PC-3 (cell line): Measurements from ENCODE around the gene FZD10. TPM values are rescaled to one million over a fixed set of nuclear protein-coding genes. Genes with fewer than 3 reads are reported as not detected.

Experiments
- ATAC-seq: fragments of 200-7000 bp; cut with Tn5 transposase; 2 replicates; pipeline ENCODE4 v1.9.1; 2020; ENCODE audit warnings: mild to moderate bottlenecking, moderate library complexity
- BruUV-seq: library from RNA; stranded (reverse); fragments of 400-500 nt; replicated peaks from 2 replicates; lab custom pipeline; 2021; lab: Mats Ljungman, UMichigan
- CTCF ChIA-PET: fragments of 300-600 bp; sonication (Branson Sonifier 250); formaldehyde crosslinking; loops from one replicate; lab custom pipeline; 2022; ENCODE audit warnings: antibody characterized with exemption; lab: Charles Lee
- POLR2A ChIA-PET: fragments of 300-600 bp; sonication (Branson Sonifier 250); formaldehyde crosslinking; loops from one replicate; lab custom pipeline; 2022; ENCODE audit warnings: antibody characterized with exemption; ENCODE audit not compliant: unreplicated experiment; lab: Charles Lee
- DNase-seq: peaks from one replicate; pipeline ENCODE4 v3.0.0-alpha.2; 2015
- H2AFZ ChIP-seq: fragments of 300-600 bp; sonication (generic); 2 replicates; pipeline ENCODE4 v1.6.0; 2016; ENCODE audit warnings: antibody characterized with exemption, low read length
- H3F3A ChIP-seq: fragments of 300-600 bp; sonication (generic); one replicate; pipeline ENCODE4 v1.6.0; 2017; ENCODE audit warnings: antibody characterized with exemption, low read length, control low read depth, mild to moderate bottlenecking; ENCODE audit not compliant: unreplicated experiment
- H3K27ac ChIP-seq: fragments of 300-600 bp; sonication (generic); 2 replicates; pipeline ENCODE4 v1.5.1; 2016; ENCODE audit warnings: mild to moderate bottlenecking, low read length
- H3K27me3 ChIP-seq: fragments of 300-600 bp; sonication (generic); 2 replicates; pipeline ENCODE4 v1.6.1; 2016; ENCODE audit warnings: low read length, mixed read lengths
- H3K36me3 ChIP-seq: fragments of 300-600 bp; sonication (generic); 2 replicates; pipeline ENCODE4 v1.6.1; 2016; ENCODE audit warnings: low read depth, mixed run types, low read length, mixed read lengths
- H3K4me1 ChIP-seq: fragments of 300-600 bp; sonication (generic); 2 replicates; pipeline ENCODE4 v1.5.1; 2016; ENCODE audit warnings: low read length; ENCODE audit not compliant: insufficient read depth
- H3K4me2 ChIP-seq: fragments of 300-600 bp; sonication (generic); 2 replicates; pipeline ENCODE4 v1.6.0; 2016; ENCODE audit warnings: low read length
- H3K4me3 ChIP-seq: fragments of 300-600 bp; sonication (generic); 2 replicates; pipeline ENCODE4 v1.5.1; 2016; ENCODE audit warnings: mild to moderate bottlenecking, low read length, mixed read lengths
- H3K79me2 ChIP-seq: fragments of 300-600 bp; sonication (generic); 2 replicates; pipeline ENCODE4 v1.6.1; 2017; ENCODE audit warnings: low read length, mixed read lengths
- H3K9ac ChIP-seq: fragments of 300-600 bp; sonication (generic); 2 replicates; pipeline ENCODE4 v1.6.0; 2016; ENCODE audit warnings: mild to moderate bottlenecking, low read length
- H3K9me2 ChIP-seq: fragments of 300-600 bp; sonication (generic); replicated peaks from 2 replicates; pipeline ENCODE4 v1.6.1; 2016; ENCODE audit warnings: mixed run types, low read length, mixed read lengths
- H3K9me3 ChIP-seq: fragments of 300-600 bp; sonication (generic); 2 replicates; pipeline ENCODE4 v1.6.1; 2016; ENCODE audit warnings: low read length, mixed read lengths
- H4K20me1 ChIP-seq: fragments of 300-600 bp; sonication (generic); 2 replicates; pipeline ENCODE4 v1.6.1; 2016; ENCODE audit warnings: low read length, mixed read lengths
- CTCF ChIP-seq: fragments of 300-600 bp; sonication (generic); conservative IDR thresholded peaks from 2 replicates; pipeline ENCODE4 v1.5.1; 2017; ENCODE audit warnings: antibody characterized with exemption, low read depth, mild to moderate bottlenecking, low read length
- EZH2 ChIP-seq: fragments of 300-600 bp; sonication (generic); IDR thresholded peaks from one replicate; pipeline ENCODE4 v1.6.1; 2017; ENCODE audit warnings: antibody characterized with exemption, mild to moderate bottlenecking, low read length; ENCODE audit not compliant: unreplicated experiment
- EZH2phosphoT487 ChIP-seq: fragments of 300-600 bp; sonication (generic); IDR thresholded peaks from 2 replicates; pipeline ENCODE4 v1.6.1; 2018; ENCODE audit warnings: mild to moderate bottlenecking, antibody characterized with exemption, low read length, borderline replicate concordance
- intact Hi-C: fragments of 100-400 bp; cut with micrococcal nuclease; formaldehyde crosslinking; loops from 2 replicates; pipeline ENCODE4 v1.9.0; 2023
- total RNA-seq: library from RNA; depleted of rRNA; stranded (reverse); fragments of >200 nt; gene quantifications from 2 replicates; pipeline ENCODE4 v1.2.3, GENCODE V29; 2014

The FZD10 gene
- total RNA-seq, 1 experiment from 2014 or later: not detected

- no peaks in the 10 kb centered on the region for H3K9me2 ChIP-seq
- no peaks in the 10 kb centered on the region for H3K79me2 ChIP-seq
- intact Hi-C loops: no loop called here
- no peak for DNase-seq
- no peaks in the 10 kb centered on the region for H3K36me3 ChIP-seq
- POLR2A ChIA-PET: no interaction called here
- no peaks in the 10 kb centered on the region for H3K9me3 ChIP-seq
- no peak overlapping the region for H3K27ac ChIP-seq
- no TSS peak for BruUV-seq
- no peak overlapping the region for H3K4me3 ChIP-seq
- CTCF ChIA-PET: no interaction called here
- H3K4me2 ChIP-seq: no peak overlapping the region
- ATAC-seq: no peak
- H3K27me3 ChIP-seq: peaks cover 45% of the 10 kb centered on the region
- no peaks in the 10 kb centered on the region for H3F3A ChIP-seq
- no peak overlapping the region for H3K9ac ChIP-seq
- H2AFZ ChIP-seq: no peak overlapping the region
- no peaks in the 10 kb centered on the region for H3K4me1 ChIP-seq
- H4K20me1 ChIP-seq: no peaks in the 10 kb centered on the region
- TF ChIP-seq CTCF (no peak), EZH2phosphoT487 (no peak), EZH2 (no peak)
These were observed 30.5 kb downstream of the FZD10 start for GRCh38 chr12:130192642-130193345.

DNA sequence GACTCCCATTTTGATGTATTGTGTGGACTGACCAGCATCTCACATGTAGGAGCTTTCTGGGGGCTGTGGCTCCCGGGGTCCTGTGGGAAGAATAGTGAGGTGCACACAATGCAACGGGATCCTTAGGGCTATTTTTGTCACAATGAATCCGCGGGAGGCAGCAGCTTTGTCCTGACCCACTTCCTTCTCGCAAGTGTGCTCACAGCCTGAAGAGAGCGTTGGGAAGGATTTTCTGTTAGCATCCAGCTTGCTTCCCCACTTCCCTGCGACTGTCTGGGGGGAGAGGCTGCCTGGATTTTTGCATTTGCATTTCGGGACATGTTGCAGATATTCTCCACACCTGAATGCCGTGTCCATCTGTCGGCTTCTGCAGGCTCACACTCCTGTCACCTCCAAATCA lies 31.9 kb downstream of the FZD10 start:
- Histone ChIP-seq H3K9me2 (no peaks in the 10 kb centered on the region), H3K27ac (no peak overlapping the region), H4K20me1 (no peaks in the 10 kb centered on the region), H3K9me3 (no peaks in the 10 kb centered on the region), H3K36me3 (no peaks in the 10 kb centered on the region), H3K4me1 (no peaks in the 10 kb centered on the region), H2AFZ (no peak overlapping the region), H3K79me2 (no peaks in the 10 kb centered on the region), H3F3A (no peaks in the 10 kb centered on the region), H3K27me3 (peaks cover 55% of the 10 kb centered on the region), H3K4me3 (no peak overlapping the region), H3K4me2 (no peak overlapping the region), H3K9ac (no peak overlapping the region)
- BruUV-seq: no TSS peak
- POLR2A ChIA-PET: no interaction called here
- no peak for ATAC-seq
- CTCF ChIA-PET: no interaction called here
- DNase-seq: no peak
- TF ChIP-seq EZH2phosphoT487 (no peak), EZH2 (no peak), CTCF (no peak)
- intact Hi-C loops: no loop called here

GRCh38 chr12:130195369-130195768 lies 33.1 kb downstream of the FZD10 start:
- Histone ChIP-seq H3K27ac (no peak overlapping the region), H3K79me2 (no peaks in the 10 kb centered on the region), H4K20me1 (no peaks in the 10 kb centered on the region), H2AFZ (no peak overlapping the region), H3K4me3 (no peak overlapping the region), H3K9me3 (no peaks in the 10 kb centered on the region), H3K9me2 (no peaks in the 10 kb centered on the region), H3F3A (no peaks in the 10 kb centered on the region), H3K4me2 (no peak overlapping the region), H3K9ac (no peak overlapping the region), H3K4me1 (no peaks in the 10 kb centered on the region), H3K27me3 (peaks cover 55% of the 10 kb centered on the region), H3K36me3 (no peaks in the 10 kb centered on the region)
- TF ChIP-seq CTCF: no peak
- no peak for TF ChIP-seq EZH2phosphoT487
- CTCF ChIA-PET: no interaction called here
- POLR2A ChIA-PET: no interaction called here
- DNase-seq (no peak), ATAC-seq (no peak)
- BruUV-seq: no TSS peak
- intact Hi-C loops: no loop called here
